Aorta (tissue), 5 donors: Measurements from ENCODE around the gene CAPZA3. TPM values are rescaled to one million over a fixed set of nuclear protein-coding genes. Genes with fewer than 3 reads are reported as not detected.
A peak's percentile ranks its signal among the peaks of the same experiment; 100 is the strongest.
"Not testable (repeated sequence)": the region's sequence is repeated elsewhere in the genome, so short reads cannot be mapped to it uniquely, and the experiment has no call there.

Experiments
- ATAC-seq: fragments of 200-7000 bp; cut with Tn5 transposase; one replicate; pipeline ENCODE4 v1.9.1; 2022; ENCODE audit warnings: moderate library complexity; ENCODE audit not compliant: low FRiP score
- DNase-seq, 2 donors: peaks; one replicate each; pipeline ENCODE4 v3.0.0-alpha.2; 2020
- H3K27ac ChIP-seq, 2 donors: one replicate each; pipeline ENCODE4 v1.5.1; 2013; ENCODE audit warnings: low read length in 2 of 2, mild to moderate bottlenecking in 2 of 2, moderate library complexity in 2 of 2, control low read depth in 1 of 2, inconsistent platforms in 1 of 2, low read depth in 1 of 2
- H3K27me3 ChIP-seq, 2 donors: one replicate each; pipeline ENCODE4 v1.6.1; 2013; ENCODE audit warnings: control low read depth in 1 of 2, low read length in 1 of 2, mild to moderate bottlenecking in 1 of 2, moderate library complexity in 1 of 2; ENCODE audit not compliant: insufficient read depth in 2 of 2, control insufficient read depth in 1 of 2
- H3K36me3 ChIP-seq, 2 donors: one replicate each; pipeline ENCODE4 v1.6.1; 2013; ENCODE audit warnings: control low read depth in 1 of 2, low read length in 1 of 2, mild to moderate bottlenecking in 1 of 2; ENCODE audit not compliant: insufficient read depth in 2 of 2, control insufficient read depth in 1 of 2
- H3K4me1 ChIP-seq, 2 donors: one replicate each; pipeline ENCODE4 v1.6.1; 2013; ENCODE audit warnings: low read length in 2 of 2, control low read depth in 1 of 2, mild to moderate bottlenecking in 1 of 2, moderate library complexity in 1 of 2; ENCODE audit not compliant: insufficient read depth in 2 of 2, control insufficient read depth in 1 of 2
- H3K4me3 ChIP-seq, 2 donors: one replicate each; pipeline ENCODE4 v1.5.1; 2013; ENCODE audit warnings: low read length in 2 of 2, control low read depth in 1 of 2, mild to moderate bottlenecking in 1 of 2
- H3K9me3 ChIP-seq: one replicate; pipeline ENCODE4 v1.6.1; 2013; ENCODE audit warnings: mild to moderate bottlenecking, low read length; ENCODE audit not compliant: control insufficient read depth
- WGBS, 2 donors: extraction: QIAGEN DNeasy Blood & Tissue Kit; methylation state at CpG; one replicate each; pipeline ENCODE4 v1.1.7; 2013; 5-methylcytosine and 5-hydroxymethylcytosine counted together
- intact Hi-C, 2 donors: fragments of 100-400 bp; cut with DNase I; formaldehyde crosslinking; loops; one replicate each; pipeline versions ENCODE4 v1.14.2 to v1.15.0; 2022
- polyA plus RNA-seq, 2 donors: library from polyadenylated mRNA; stranded (reverse); fragments of 200-250 nt; gene quantifications; one replicate each; pipeline ENCODE4 v1.2.3, GENCODE V29; 2013
- total RNA-seq, 2 donors: library from RNA; stranded (reverse); fragmentation: NEBNext Ultra II Directional; extraction: Animal tissue kit (Norgen Biotek cat#: 25700); gene quantifications; one replicate each; pipeline ENCODE4 v1.2.1, GENCODE V29; 2021
- donor health status: healthy with polysubstance abuse.
- donor health status: Bipolar disorder and iron deficiency.
- donor health status: DM: no; HTN: no; CAD: no.
- donor health status: DM: no; HTN: no; CAD: no.
- donor health status: DM: yes; HTN: yes; CAD: no.

CAPZA3 gene
- total and polyA plus RNA-seq, 4 donors, result not detected

- intact Hi-C loops, result no loop called here
- Histone ChIP-seq H3K27ac (no peak overlapping the region), H3K4me3 (no peak overlapping the region), H3K9me3 (no peaks in the 10 kb centered on the region), H3K36me3 (no peaks in the 10 kb centered on the region), H3K4me1 (peaks cover 0 to 2% of the 10 kb centered on the region in 2 donors), H3K27me3 (no peaks in the 10 kb centered on the region)
- 92 to 97% methylated on average over 1 of the region's 1 CpG for WGBS, 2 donors
- ATAC-seq (no peak), DNase-seq (no peak)
Measured at GRCh38 chr12:18750085-18750484, 12.2 kb downstream of the CAPZA3 start.

GRCh38 chr12:18751866-18752265 is 13.9 kb downstream of the CAPZA3 start:
- Histone ChIP-seq H3K27ac (no peak overlapping the region), H3K36me3 (no peaks in the 10 kb centered on the region), H3K27me3 (no peaks in the 10 kb centered on the region), H3K9me3 (no peaks in the 10 kb centered on the region), H3K4me3 (no peak overlapping the region), H3K4me1 (peaks cover 0 to 2% of the 10 kb centered on the region in 2 donors)
- no peak for DNase-seq
- ATAC-seq, result no peak
- intact Hi-C loops, result no loop called here
- WGBS, 2 donors, result 85 to 86% methylated on average over 2 of the region's 2 CpGs

GRCh38 chr12:18752280-18752920 is 14.5 kb downstream of the CAPZA3 start:
- Histone ChIP-seq H3K9me3 (no peaks in the 10 kb centered on the region), H3K4me1 (peaks cover 0 to 2% of the 10 kb centered on the region in 2 donors), H3K4me3 (no peak overlapping the region), H3K27me3 (no peaks in the 10 kb centered on the region), H3K36me3 (no peaks in the 10 kb centered on the region), H3K27ac (no peak overlapping the region)
- ATAC-seq, result peak; percentile 65
- 55 to 59% methylated on average over 6 of the region's 6 CpGs for WGBS, 2 donors
- DNase-seq, result no peak
- intact Hi-C loops, result no loop called here

- Histone ChIP-seq H3K9me3 (no peaks in the 10 kb centered on the region), H3K4me1 (peaks cover 0 to under 1% of the 10 kb centered on the region in 2 donors), H3K27ac (no peak overlapping the region), H3K27me3 (no peaks in the 10 kb centered on the region), H3K36me3 (no peaks in the 10 kb centered on the region), H3K4me3 (no peak overlapping the region)
- WGBS, 2 donors, result 95 to 97% methylated on average over 1 of the region's 1 CpG
- intact Hi-C loops, result no loop called here
- no peak for DNase-seq
- ATAC-seq, result no peak
Measured at GRCh38 chr12:18752947-18753346, 15.0 kb downstream of the CAPZA3 start.

GRCh38 chr12:18753481-18754123 is 15.7 kb downstream of the CAPZA3 start:
- Histone ChIP-seq H3K4me1 (no peaks in the 10 kb centered on the region), H3K4me3 (no peak overlapping the region), H3K27ac (no peak overlapping the region), H3K27me3 (no peaks in the 10 kb centered on the region), H3K9me3 (no peaks in the 10 kb centered on the region), H3K36me3 (no peaks in the 10 kb centered on the region)
- intact Hi-C loops, result no loop called here
- WGBS, 2 donors, result 61 to 65% methylated on average over 16 of the region's 16 CpGs
- ATAC-seq, result peak; percentile 36
- peak in 1 of 2 donors; percentile 69 for DNase-seq

GRCh38 chr12:18754124-18754707 is 16.3 kb downstream of the CAPZA3 start:
- no peaks in the 10 kb centered on the region for H3K27me3 ChIP-seq
- DNase-seq (no peak), ATAC-seq (no peak)
- H3K27ac ChIP-seq, result no peak overlapping the region
- WGBS, 2 donors, result 78 to 81% methylated on average over 6 of the region's 6 CpGs
- no peaks in the 10 kb centered on the region for H3K36me3 ChIP-seq
- no peaks in the 10 kb centered on the region for H3K4me1 ChIP-seq
- H3K9me3 ChIP-seq, result no peaks in the 10 kb centered on the region
- intact Hi-C loops, result no loop called here
- H3K4me3 ChIP-seq, result no peak overlapping the region

GRCh38 chr12:18755341-18755740 is 17.4 kb downstream of the CAPZA3 start:
- H3K9me3 ChIP-seq, result no peaks in the 10 kb centered on the region
- no peak overlapping the region for H3K27ac ChIP-seq
- WGBS, 2 donors, result 75 to 94% methylated on average over 1 of the region's 1 CpG
- no peak overlapping the region for H3K4me3 ChIP-seq
- no peaks in the 10 kb centered on the region for H3K27me3 ChIP-seq
- intact Hi-C loops, result no loop called here
- no peak for ATAC-seq
- H3K36me3 ChIP-seq, result no peaks in the 10 kb centered on the region
- no peak for DNase-seq
- H3K4me1 ChIP-seq, result no peaks in the 10 kb centered on the region

GRCh38 chr12:18766479-18766878 is 28.6 kb downstream of the CAPZA3 start:
- 51 to 83% methylated on average over 1 of the region's 1 CpG for WGBS, 2 donors
- DNase-seq, H3K27me3 ChIP-seq, H3K4me3 ChIP-seq, H3K9me3 ChIP-seq, intact Hi-C loops, H3K27ac ChIP-seq, H3K36me3 ChIP-seq, ATAC-seq, H3K4me1 ChIP-seq: not testable (repeated sequence)

GRCh38 chr12:18782827-18783226 is 44.9 kb downstream of the CAPZA3 start:
- 46 to 50% methylated on average over 2 of the region's 2 CpGs for WGBS, 2 donors
- ATAC-seq (no peak), DNase-seq (no peak)
- Histone ChIP-seq H3K27me3 (no peaks in the 10 kb centered on the region), H3K9me3 (no peaks in the 10 kb centered on the region), H3K4me1 (no peaks in the 10 kb centered on the region), H3K4me3 (no peak overlapping the region), H3K27ac (no peak overlapping the region), H3K36me3 (no peaks in the 10 kb centered on the region)
- intact Hi-C loops, result no loop called here
